GM21447 (cell line): ENCODE results near the gene POLQ.
A peak's percentile ranks its signal among the peaks of the same experiment; 100 is the strongest.
"Not testable (repeated sequence)": the region's sequence is repeated elsewhere in the genome, so short reads cannot be mapped to it uniquely, and the experiment has no call there.

Experiments used
- ATAC-seq: cut with Tn5 transposase; IDR thresholded peaks from one replicate; pipeline ENCODE4 v1.9.1; 2021; ENCODE audit not compliant: unreplicated experiment

POLQ gene

GRCh38 chr3:121545574-121546455, at the start of gene POLQ:
Gene POLQ, minus strand, starts transcription at chr3:121545988. Its CDS starts 111 bp downstream, at chr3:121545877.
- peak; percentile 78 for ATAC-seq

GRCh38 chr3:121594850-121595249, 49.1 kb upstream of the POLQ start:
- no peak for ATAC-seq

GRCh38 chr3:121593806-121594205, 48.0 kb upstream of the POLQ start:
- ATAC-seq: not testable (repeated sequence)

GRCh38 chr3:121592856-121593702, 47.3 kb upstream of the POLQ start, which contains the start of gene FBXO40:
Gene FBXO40, plus strand, starts transcription at chr3:121593379. Its CDS starts 27,197 bp downstream, at chr3:121620576.
- ATAC-seq: no peak

GRCh38 chr3:121584418-121584817, 38.6 kb upstream of the POLQ start:
- ATAC-seq: no peak

GRCh38 chr3:121581691-121582090, 35.9 kb upstream of the POLQ start:
- no peak for ATAC-seq

GRCh38 chr3:121574449-121574848, 28.7 kb upstream of the POLQ start:
- ATAC-seq: no peak

- ATAC-seq: no peak
Observed at GRCh38 chr3:121567649-121568048, 21.9 kb upstream of the POLQ start, which contains the start of gene ARGFX. Gene ARGFX, plus strand, starts transcription at chr3:121567949. Its CDS starts 2,765 bp downstream, at chr3:121570714.

GRCh38 chr3:121566773-121567172, 21.0 kb upstream of the POLQ start:
- ATAC-seq: no peak

GRCh38 chr3:121562148-121562547, 16.4 kb upstream of the POLQ start:
- no peak for ATAC-seq

GRCh38 chr3:121557426-121557934, 11.7 kb upstream of the POLQ start:
- ATAC-seq: no peak

GRCh38 chr3:121552797-121553196, 7.0 kb upstream of the POLQ start:
- no peak for ATAC-seq

- ATAC-seq: no peak
Observed at GRCh38 chr3:121552379-121552778, 6.6 kb upstream of the POLQ start.

GRCh38 chr3:121545049-121545573, 677 bp downstream of the POLQ start:
- ATAC-seq: no peak

GRCh38 chr3:121542924-121543323, 2.9 kb downstream of the POLQ start:
- ATAC-seq: no peak

- no peak for ATAC-seq
Observed at GRCh38 chr3:121531269-121531668, 14.5 kb downstream of the POLQ start.

GRCh38 chr3:121529308-121529707, 16.5 kb downstream of the POLQ start:
- ATAC-seq: no peak

GRCh38 chr3:121520510-121520909, 25.3 kb downstream of the POLQ start:
- ATAC-seq: no peak

- ATAC-seq: no peak
Observed at GRCh38 chr3:121517953-121518655, 27.7 kb downstream of the POLQ start.

GRCh38 chr3:121515862-121516261, 29.9 kb downstream of the POLQ start:
- no peak for ATAC-seq

GRCh38 chr3:121515313-121515712, 30.5 kb downstream of the POLQ start:
- no peak for ATAC-seq
